ENCODE data around the gene GTF2B.
"Not testable (repeated sequence)": the region's sequence is repeated elsewhere in the genome, so short reads cannot be mapped to it uniquely, and the experiment has no call there.

The GTF2B gene

DNA sequence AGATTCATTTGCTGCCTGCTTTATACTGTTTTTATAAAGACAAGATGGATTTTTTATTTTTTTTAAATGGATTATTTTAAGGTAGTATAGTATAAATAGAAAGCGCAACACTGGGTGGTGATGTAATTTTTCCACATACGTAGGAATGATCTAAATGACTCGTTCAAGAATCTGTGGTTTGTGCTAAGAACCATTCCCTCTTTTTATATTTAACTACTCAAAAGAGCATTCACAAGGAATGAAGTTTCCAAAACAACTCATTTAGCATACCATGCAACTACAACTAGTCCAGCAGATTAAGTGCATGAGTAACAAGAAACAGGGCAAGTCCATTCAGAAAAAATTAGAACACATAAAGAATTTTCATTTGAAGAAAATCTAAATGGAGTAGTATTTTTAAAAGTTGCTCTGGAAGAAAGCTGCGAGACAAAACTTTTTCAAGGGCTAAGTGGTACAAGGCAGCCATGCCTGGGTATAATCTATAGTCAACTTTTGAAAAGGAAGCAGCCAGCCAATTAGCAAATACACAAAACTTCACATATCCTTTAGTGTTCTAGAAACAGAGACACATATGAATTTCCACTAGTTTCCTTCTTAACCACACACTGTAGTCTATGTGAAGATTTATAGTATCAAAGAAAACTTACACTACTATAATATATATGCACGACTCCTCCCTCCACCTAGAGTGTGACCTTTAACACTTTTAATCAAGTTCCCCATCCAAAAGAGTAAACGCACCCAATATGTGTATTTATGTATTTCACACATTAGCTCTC is 23.4 kb downstream of the GTF2B start:
- TF ChIP-seq ZFX (IDR thresholded peaks at IDR 0.05), result no peak
- TF ChIP-seq, protein P1, sequence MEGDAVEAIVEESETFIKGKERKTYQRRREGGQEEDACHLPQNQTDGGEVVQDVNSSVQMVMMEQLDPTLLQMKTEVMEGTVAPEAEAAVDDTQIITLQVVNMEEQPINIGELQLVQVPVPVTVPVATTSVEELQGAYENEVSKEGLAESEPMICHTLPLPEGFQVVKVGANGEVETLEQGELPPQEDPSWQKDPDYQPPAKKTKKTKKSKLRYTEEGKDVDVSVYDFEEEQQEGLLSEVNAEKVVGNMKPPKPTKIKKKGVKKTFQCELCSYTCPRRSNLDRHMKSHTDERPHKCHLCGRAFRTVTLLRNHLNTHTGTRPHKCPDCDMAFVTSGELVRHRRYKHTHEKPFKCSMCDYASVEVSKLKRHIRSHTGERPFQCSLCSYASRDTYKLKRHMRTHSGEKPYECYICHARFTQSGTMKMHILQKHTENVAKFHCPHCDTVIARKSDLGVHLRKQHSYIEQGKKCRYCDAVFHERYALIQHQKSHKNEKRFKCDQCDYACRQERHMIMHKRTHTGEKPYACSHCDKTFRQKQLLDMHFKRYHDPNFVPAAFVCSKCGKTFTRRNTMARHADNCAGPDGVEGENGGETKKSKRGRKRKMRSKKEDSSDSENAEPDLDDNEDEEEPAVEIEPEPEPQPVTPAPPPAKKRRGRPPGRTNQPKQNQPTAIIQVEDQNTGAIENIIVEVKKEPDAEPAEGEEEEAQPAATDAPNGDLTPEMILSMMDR (conservative IDR thresholded peaks at IDR 0.05), result no peak
- H3K27ac ChIP-seq, result no peak overlapping the region

DNA sequence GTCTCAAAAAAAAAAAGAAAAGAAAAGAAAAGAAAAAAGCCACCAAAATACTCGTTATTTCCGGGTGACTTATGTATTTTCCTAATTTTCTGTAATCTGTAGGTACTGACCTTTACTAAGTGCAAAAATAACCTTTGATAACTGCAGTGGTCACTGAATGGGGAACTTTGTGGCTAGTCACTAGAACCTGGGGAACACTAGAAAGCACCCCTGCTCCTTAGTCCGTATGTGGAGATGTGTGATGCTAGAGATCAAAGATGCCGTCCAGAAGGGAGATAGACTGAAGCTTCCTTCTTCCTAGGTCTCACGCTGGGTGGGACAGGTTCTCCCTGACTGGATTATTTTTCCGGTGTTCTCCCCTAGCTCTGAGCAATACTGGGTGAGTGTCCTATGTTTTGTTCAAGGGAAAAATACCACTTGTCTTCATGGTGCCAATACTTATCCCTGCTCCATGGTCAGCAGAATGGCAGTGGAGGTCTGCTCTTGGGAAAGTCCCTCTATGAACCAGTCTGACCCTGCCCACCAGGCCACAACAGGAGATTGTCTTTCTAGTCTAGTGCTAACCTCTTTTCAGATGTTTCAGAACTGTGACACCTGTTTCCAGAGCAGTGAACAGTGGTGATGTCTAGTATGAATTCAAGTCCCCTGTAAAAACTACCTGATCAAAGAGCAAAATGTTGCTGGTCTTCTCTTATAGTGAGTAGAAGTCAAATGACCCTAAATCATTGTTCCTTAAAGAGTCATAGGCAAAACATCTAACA is 39.9 kb downstream of the GTF2B start:
- H3K27ac ChIP-seq, result no peak overlapping the region
- no peak for TF ChIP-seq ZFX (IDR thresholded peaks at IDR 0.05)
- TF ChIP-seq, protein P1 (conservative IDR thresholded peaks at IDR 0.05), result no peak

DNA sequence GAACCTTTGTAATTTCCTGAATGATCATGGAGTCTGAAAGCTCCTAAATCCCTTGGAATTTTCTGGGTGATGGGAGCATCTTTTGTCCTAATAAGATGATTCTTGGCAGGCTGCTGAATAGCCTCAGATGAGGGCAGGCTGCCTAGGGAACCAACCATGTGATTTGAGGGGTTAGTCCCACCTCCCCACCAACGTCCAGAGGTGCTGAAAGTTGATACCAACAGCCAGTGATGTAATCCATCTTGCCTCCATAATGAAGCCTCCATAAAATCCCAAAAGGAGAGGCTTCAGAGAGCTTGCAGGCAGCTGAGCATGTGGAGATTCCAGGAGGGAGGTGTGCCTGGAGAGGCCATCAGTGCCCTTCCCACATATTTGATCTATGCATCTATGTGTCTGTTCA is 43.7 kb downstream of the GTF2B start:
- TF ChIP-seq ZFX (IDR thresholded peaks at IDR 0.05), result no peak
- TF ChIP-seq, protein P1 (conservative IDR thresholded peaks at IDR 0.05), result no peak
- no peak overlapping the region for H3K27ac ChIP-seq

DNA sequence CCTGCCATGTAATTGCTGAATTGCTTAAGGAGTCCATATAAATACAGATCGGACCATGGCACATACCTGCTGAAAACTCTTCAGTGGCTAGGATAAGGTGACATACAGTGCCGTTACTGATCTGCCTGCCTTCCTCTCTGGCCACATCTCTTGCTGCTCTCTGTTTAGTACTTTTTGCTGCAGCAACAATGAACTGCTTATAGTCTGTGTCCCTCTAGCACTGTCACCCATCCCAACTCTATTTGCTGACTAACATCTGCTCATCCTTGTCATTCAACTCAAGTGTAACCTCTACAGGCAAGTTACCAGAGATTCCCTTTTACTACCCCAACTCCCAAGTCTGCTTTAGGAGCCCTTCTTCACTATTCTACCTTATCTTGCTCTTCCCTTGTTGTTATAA is 65.6 kb downstream of the GTF2B start:
- H3K27ac ChIP-seq, result no peak overlapping the region
- TF ChIP-seq ZFX (IDR thresholded peaks at IDR 0.05), result no peak
- TF ChIP-seq, protein P1 (conservative IDR thresholded peaks at IDR 0.05), result no peak

DNA sequence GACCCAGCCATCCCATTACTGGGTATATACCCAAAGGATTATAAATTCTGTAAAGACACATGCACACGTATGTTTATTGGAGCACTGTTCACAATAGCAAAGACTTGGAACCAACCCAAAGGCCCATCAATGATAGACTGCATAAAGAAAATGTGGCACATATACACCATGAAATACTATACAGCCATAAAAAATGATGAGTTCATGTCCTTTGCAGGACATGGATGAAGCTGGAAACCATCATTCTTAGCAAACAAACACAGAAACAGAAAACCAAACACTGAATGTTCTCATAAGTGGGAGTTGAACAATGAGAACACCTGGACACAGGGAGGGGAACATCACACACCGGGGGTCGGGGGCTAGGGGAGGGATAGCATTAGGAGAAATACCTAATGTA is 71.7 kb downstream of the GTF2B start:
- H3K27ac ChIP-seq, result not testable (repeated sequence)

DNA sequence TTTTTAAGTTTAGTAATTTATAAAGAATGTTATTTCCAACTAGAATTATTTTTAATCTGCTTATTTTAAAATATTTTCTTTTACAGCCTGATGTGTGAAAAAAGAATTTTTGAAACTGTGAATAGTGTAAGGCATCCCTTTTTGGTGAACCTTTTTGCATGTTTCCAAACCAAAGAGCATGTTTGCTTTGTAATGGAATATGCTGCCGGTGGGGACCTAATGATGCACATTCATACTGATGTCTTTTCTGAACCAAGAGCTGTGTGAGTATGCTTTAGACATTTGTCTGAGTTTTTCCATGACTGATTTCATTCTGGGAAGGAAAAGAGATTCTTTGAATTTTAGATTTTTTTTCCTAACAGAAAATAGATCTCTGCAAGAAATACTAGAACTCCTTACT is 77.9 kb downstream of the GTF2B start:
- TF ChIP-seq, protein P1 (conservative IDR thresholded peaks at IDR 0.05), result no peak
- TF ChIP-seq ZFX (IDR thresholded peaks at IDR 0.05), result no peak

DNA sequence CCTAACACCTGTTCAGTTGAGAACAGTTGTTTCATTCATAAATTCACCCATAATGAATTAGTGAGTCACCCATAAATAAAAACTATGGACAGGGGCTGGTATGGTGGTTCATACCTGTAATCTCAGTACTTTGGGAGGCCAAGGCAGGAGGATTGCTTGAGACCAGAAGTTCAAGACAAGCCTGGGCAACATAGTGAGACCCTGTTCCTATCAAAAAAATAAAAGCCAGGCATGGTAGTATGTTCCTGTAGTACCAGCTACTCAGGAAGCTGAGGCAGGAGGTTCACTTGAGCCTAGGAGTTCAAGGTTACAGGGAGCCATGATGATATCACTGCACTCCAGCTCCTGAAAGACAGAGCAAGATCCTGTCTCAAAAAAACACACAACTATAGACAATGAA is 79.0 kb downstream of the GTF2B start:
- no peak for TF ChIP-seq ZFX (IDR thresholded peaks at IDR 0.05)
- TF ChIP-seq, protein P1 (conservative IDR thresholded peaks at IDR 0.05), result no peak
- H3K27ac ChIP-seq, result no peak overlapping the region

More for the DNA sequence above, 77.9 kb downstream of the GTF2B start:
- no peak overlapping the region for H3K27ac ChIP-seq
